HCT116 (cell line): ENCODE data around the gene CETP. TPM values are rescaled to one million over a fixed set of nuclear protein-coding genes. Genes with fewer than 3 reads are reported as not detected.

ENCODE experiments used
- ATAC-seq: fragments of 200-7000 bp; cut with Tn5 transposase; 2 replicates; pipeline ENCODE4 v1.9.1; 2020; ENCODE audit warnings: mild to moderate bottlenecking, moderate library complexity
- BruUV-seq: library from RNA; stranded (reverse); fragments of 400-500 nt; replicated peaks from 2 replicates; lab custom pipeline; 2021; lab: Mats Ljungman, UMichigan
- CTCF ChIA-PET: fragments of 300-600 bp; sonication (Branson Sonifier 250); formaldehyde crosslinking; loops from one replicate; lab custom pipeline; 2021; ENCODE audit warnings: antibody characterized with exemption; lab: Charles Lee
- POLR2A ChIA-PET: fragments of 300-600, 350-600 bp; sonication (Branson Sonifier 250); formaldehyde crosslinking; loops from one replicate; lab custom pipeline; 2021; ENCODE audit warnings: antibody characterized with exemption; lab: Charles Lee
- RAD21 ChIA-PET, 2 experiments: fragments of 300-600 bp; sonication (Branson Sonifier 250); formaldehyde crosslinking; loops; one replicate each; lab custom pipeline; 2023; ENCODE audit warnings: low total read pairs in 2 of 2; ENCODE audit not compliant: uncharacterized antibody in 2 of 2, unreplicated experiment in 2 of 2, low non-redundant PET in 1 of 2; lab: Charles Lee
- DNase-seq: peaks from one replicate; pipeline ENCODE4 v3.0.0-alpha.2; 2010; ENCODE audit warnings: low read depth, low spot score
- H2AFZ ChIP-seq: fragments of 200-600 bp; shearing (Covaris generic), sonication (generic); 2 replicates; pipeline ENCODE4 v1.6.1; 2017; ENCODE audit warnings: low read depth, mixed run types, mixed read lengths, antibody characterized with exemption, low read length; ENCODE audit not compliant: poor library complexity, severe bottlenecking
- H3K27ac ChIP-seq: 2 replicates; pipeline ENCODE4 v1.5.1; 2012; ENCODE audit warnings: low read depth, low read length
- H3K27me3 ChIP-seq: fragments of 200-600 bp; sonication (generic); 2 replicates; pipeline ENCODE4 v1.6.1; 2016; ENCODE audit warnings: mixed run types, low read length, mixed read lengths; ENCODE audit not compliant: insufficient read depth
- H3K36me3 ChIP-seq, 2 experiments: fragments of 200-500 bp in 1 of 2; fragments of 200-600 bp in 1 of 2; sonication (Bioruptor generic) in 1 of 2; sonication (generic) in 1 of 2; 2 replicates each; pipeline versions ENCODE4 v1.5.1 to v1.6.1; 2014 to 2016; ENCODE audit warnings: low read length in 2 of 2, inconsistent platforms in 1 of 2, mixed read lengths in 1 of 2, mixed run types in 1 of 2; ENCODE audit not compliant: insufficient read depth in 2 of 2, control insufficient read depth in 1 of 2
- H3K4me1 ChIP-seq, 2 experiments: fragments of 200-600 bp in 1 of 2; sonication (generic) in 1 of 2; 2 replicates each; pipeline versions ENCODE4 v1.5.1 to v1.6.1; 2012 to 2017; ENCODE audit warnings: low read length in 2 of 2, inconsistent platforms in 1 of 2, mild to moderate bottlenecking in 1 of 2, mixed read lengths in 1 of 2, mixed run types in 1 of 2, moderate library complexity in 1 of 2; ENCODE audit not compliant: insufficient read depth in 2 of 2, control insufficient read depth in 1 of 2
- H3K4me2 ChIP-seq: fragments of 200-600 bp; sonication (generic); 2 replicates; pipeline ENCODE4 v1.6.1; 2017; ENCODE audit warnings: mixed run types, low read length, mixed read lengths
- H3K4me3 ChIP-seq, 2 experiments: fragments of 200-600 bp in 1 of 2; sonication (generic) in 1 of 2; replicated peaks in 1 of 2; 2 replicates each; pipeline ENCODE4 v1.5.1; 2011 to 2016; ENCODE audit warnings: low read length in 2 of 2, control low read depth in 1 of 2, low read depth in 1 of 2, mild to moderate bottlenecking in 1 of 2, mixed read lengths in 1 of 2, mixed run types in 1 of 2
- H3K79me2 ChIP-seq: fragments of 200-600 bp; sonication (generic); 2 replicates; pipeline ENCODE4 v1.6.1; 2017; ENCODE audit warnings: mild to moderate bottlenecking, mixed run types, low read length, moderate library complexity, mixed read lengths; ENCODE audit not compliant: insufficient read depth
- H3K9ac ChIP-seq: fragments of 200-600 bp; sonication (generic); 2 replicates; pipeline ENCODE4 v1.6.1; 2016; ENCODE audit warnings: low read length, mixed read lengths
- H3K9me2 ChIP-seq: fragments of 200-600 bp; sonication (generic), shearing (Covaris generic); 2 replicates; pipeline ENCODE4 v1.6.1; 2017; ENCODE audit warnings: mixed run types, mild to moderate bottlenecking, moderate library complexity; ENCODE audit not compliant: insufficient read depth
- H3K9me3 ChIP-seq, 2 experiments: fragments of 200-500 bp in 1 of 2; fragments of 200-600 bp in 1 of 2; sonication (Bioruptor generic) in 1 of 2; sonication (generic) in 1 of 2; 2 replicates each; pipeline ENCODE4 v1.6.1; 2014 to 2017; ENCODE audit warnings: low read length in 2 of 2, mixed read lengths in 2 of 2, inconsistent platforms in 1 of 2, low read depth in 1 of 2, mild to moderate bottlenecking in 1 of 2, mixed run types in 1 of 2, moderate library complexity in 1 of 2; ENCODE audit not compliant: control insufficient read depth in 1 of 2, insufficient read depth in 1 of 2
- H4K20me1 ChIP-seq: fragments of 200-600 bp; sonication (generic), shearing (Covaris generic); 2 replicates; pipeline ENCODE4 v1.6.1; 2017; ENCODE audit warnings: mixed run types, mild to moderate bottlenecking, moderate library complexity; ENCODE audit not compliant: insufficient read depth
- CEBPB ChIP-seq: IDR thresholded peaks from 2 replicates; pipeline ENCODE4 v1.6.1; 2012; ENCODE audit warnings: low read depth
- EGR1 ChIP-seq: IDR thresholded peaks from 2 replicates; pipeline ENCODE4 v1.6.1; 2012; ENCODE audit warnings: low read depth
- ELF1 ChIP-seq: IDR thresholded peaks from 2 replicates; pipeline ENCODE4 v1.6.1; 2012; ENCODE audit warnings: low read depth, borderline replicate concordance
- EZH2 ChIP-seq: fragments of 200-600 bp; sonication (generic); IDR thresholded peaks from 2 replicates; pipeline ENCODE4 v1.6.1; 2017; ENCODE audit warnings: antibody characterized with exemption, mixed run types
- EZH2phosphoT487 ChIP-seq: fragments of 200-600 bp; IDR thresholded peaks from 2 replicates; pipeline ENCODE4 v1.6.1; 2018; ENCODE audit warnings: antibody characterized with exemption, borderline replicate concordance
- FOSL1 ChIP-seq: IDR thresholded peaks from 2 replicates; pipeline ENCODE4 v1.6.1; 2012; ENCODE audit warnings: low read depth
- POLR2A ChIP-seq: IDR thresholded peaks from 2 replicates; pipeline ENCODE4 v1.7.0; 2011; ENCODE audit warnings: borderline replicate concordance; ENCODE audit not compliant: insufficient read depth, insufficient read length; ENCODE audit errors: extremely low read depth
- POLR2AphosphoS5 ChIP-seq: IDR thresholded peaks from 2 replicates; pipeline ENCODE4 v1.6.1; 2011; ENCODE audit warnings: mild to moderate bottlenecking, low read depth, low read length, moderate library complexity
- REST ChIP-seq: IDR thresholded peaks from 2 replicates; pipeline ENCODE4 v1.6.1; 2012; ENCODE audit warnings: low read depth
- SP1 ChIP-seq: IDR thresholded peaks from 2 replicates; pipeline ENCODE4 v1.6.1; 2012; ENCODE audit warnings: low read depth
- SRF ChIP-seq: IDR thresholded peaks from 2 replicates; pipeline ENCODE4 v1.6.1; 2012; ENCODE audit warnings: low read depth
- TCF7L2 ChIP-seq: IDR thresholded peaks from 2 replicates; pipeline ENCODE4 v1.7.0; 2011; ENCODE audit warnings: borderline replicate concordance, inconsistent platforms; ENCODE audit not compliant: insufficient read depth, insufficient read length; ENCODE audit errors: extremely low read depth
- YY1 ChIP-seq: IDR thresholded peaks from 2 replicates; pipeline ENCODE4 v1.6.1; 2011; ENCODE audit warnings: low read length, low read depth, moderate library complexity, mild to moderate bottlenecking; ENCODE audit not compliant: insufficient replicate concordance; ENCODE audit errors: extremely low read depth
- ZNF274 ChIP-seq: fragments of 200-500 bp; sonication (Bioruptor generic); IDR thresholded peaks from 2 replicates; pipeline ENCODE4 v1.6.1; 2014; ENCODE audit warnings: mild to moderate bottlenecking, low read depth, low read length, inconsistent platforms
- intact Hi-C: fragments of 100-400 bp; cut with micrococcal nuclease; formaldehyde crosslinking; loops from 2 replicates; pipeline ENCODE4 v1.10.0; 2022
- total RNA-seq: library from RNA; stranded (reverse); gene quantifications from one replicate; pipeline ENCODE4 v1.2.1, GENCODE V29; 2021; ENCODE audit not compliant: unreplicated experiment
- TF ChIP-seq, protein P1 (sequence below): IDR thresholded peaks from 2 replicates; pipeline ENCODE4 v1.6.1; 2011; ENCODE audit warnings: mild to moderate bottlenecking, low read length, moderate library complexity; ENCODE audit not compliant: insufficient replicate concordance; ENCODE audit errors: extremely low read depth

CETP gene
- total RNA-seq, 1 experiment from 2014 or later, result not detected

DNA sequence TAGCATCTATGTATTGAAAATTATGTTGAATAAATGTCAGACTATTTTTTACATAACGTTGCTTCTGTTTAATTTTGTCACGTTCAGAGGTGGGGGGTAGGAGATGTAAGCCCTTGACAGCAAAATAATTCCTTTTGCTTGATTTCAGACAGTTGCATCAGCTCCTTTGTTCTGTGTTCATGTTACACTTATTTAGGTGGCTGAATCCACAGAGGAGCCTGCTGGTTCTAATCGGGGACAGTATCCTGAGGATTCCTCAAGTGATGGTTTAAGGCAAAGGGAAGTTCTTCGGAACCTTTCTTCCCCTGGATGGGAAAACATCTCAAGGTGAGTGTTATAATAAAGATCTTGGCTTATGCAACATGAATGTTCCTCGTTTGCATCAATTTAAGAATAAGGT lies 25.3 kb upstream of the CETP start:
- Histone ChIP-seq H2AFZ (no peak overlapping the region), H3K9ac (no peak overlapping the region), H3K9me2 (no peaks in the 10 kb centered on the region), H3K27ac (no peak overlapping the region), H3K4me1 (peaks cover under 1 to 13% of the 10 kb centered on the region in 2 experiments; a peak in 3 of 4 replicates), H3K4me2 (no peak overlapping the region), H3K36me3 (peaks cover 51 to 59% of the 10 kb centered on the region in 2 experiments), H3K4me3 (no peak overlapping the region), H3K79me2 (peaks cover 53% of the 10 kb centered on the region), H4K20me1 (peaks cover 10% of the 10 kb centered on the region; the same call in 1 of the 2 replicates), H3K27me3 (no peaks in the 10 kb centered on the region), H3K9me3 (no peaks in the 10 kb centered on the region)
- no peak for DNase-seq
- ATAC-seq, result no peak
- intact Hi-C loops, result loop anchor here (10.0 kb wide), 1 partner anchor 362 kb away; no protein-coding TSS in a partner anchor
- BruUV-seq, result no TSS peak
- TF ChIP-seq EGR1 (no peak), ELF1 (no peak), CEBPB (0 out of 2 replicates have a peak, but pooled peaks have one; percentile 20), FOSL1 (no peak), POLR2AphosphoS5 (peak; percentile 35; the same call in 1 of the 2 replicates)
- POLR2A ChIA-PET, result interaction anchor here (1.5 kb wide), 1 partner anchor 9 kb away, joined by 4 read pairs; no protein-coding TSS in a partner anchor
- RAD21 ChIA-PET, result no interaction called here
- CTCF ChIA-PET, result no interaction called here

- Histone ChIP-seq H3K9me3 (no peaks in the 10 kb centered on the region), H3K4me3 (no peak overlapping the region), H4K20me1 (peaks cover 10% of the 10 kb centered on the region; the same call in 1 of the 2 replicates), H2AFZ (no peak overlapping the region), H3K36me3 (peaks cover 55 to 64% of the 10 kb centered on the region in 2 experiments), H3K9ac (no peak overlapping the region), H3K4me1 (peaks cover 0 to 11% of the 10 kb centered on the region in 2 experiments; a peak in 2 of 4 replicates), H3K27me3 (no peaks in the 10 kb centered on the region), H3K9me2 (no peaks in the 10 kb centered on the region), H3K4me2 (no peak overlapping the region), H3K79me2 (peaks cover 53% of the 10 kb centered on the region), H3K27ac (no peak overlapping the region)
- ChIA-PET CTCF (no interaction called here), POLR2A (interaction anchor here (1.5 kb wide), 1 partner anchor 9 kb away, joined by 4 read pairs; no protein-coding TSS in a partner anchor), RAD21 (no interaction called here)
- ATAC-seq (no peak), DNase-seq (no peak)
- intact Hi-C loops, result loop anchor here (10.0 kb wide), 1 partner anchor 362 kb away; no protein-coding TSS in a partner anchor
- no TSS peak for BruUV-seq
- no peak for TF ChIP-seq YY1
- TF ChIP-seq, protein P1, sequence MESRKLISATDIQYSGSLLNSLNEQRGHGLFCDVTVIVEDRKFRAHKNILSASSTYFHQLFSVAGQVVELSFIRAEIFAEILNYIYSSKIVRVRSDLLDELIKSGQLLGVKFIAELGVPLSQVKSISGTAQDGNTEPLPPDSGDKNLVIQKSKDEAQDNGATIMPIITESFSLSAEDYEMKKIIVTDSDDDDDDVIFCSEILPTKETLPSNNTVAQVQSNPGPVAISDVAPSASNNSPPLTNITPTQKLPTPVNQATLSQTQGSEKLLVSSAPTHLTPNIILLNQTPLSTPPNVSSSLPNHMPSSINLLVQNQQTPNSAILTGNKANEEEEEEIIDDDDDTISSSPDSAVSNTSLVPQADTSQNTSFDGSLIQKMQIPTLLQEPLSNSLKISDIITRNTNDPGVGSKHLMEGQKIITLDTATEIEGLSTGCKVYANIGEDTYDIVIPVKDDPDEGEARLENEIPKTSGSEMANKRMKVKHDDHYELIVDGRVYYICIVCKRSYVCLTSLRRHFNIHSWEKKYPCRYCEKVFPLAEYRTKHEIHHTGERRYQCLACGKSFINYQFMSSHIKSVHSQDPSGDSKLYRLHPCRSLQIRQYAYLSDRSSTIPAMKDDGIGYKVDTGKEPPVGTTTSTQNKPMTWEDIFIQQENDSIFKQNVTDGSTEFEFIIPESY, result no peak
- TF ChIP-seq SP1, result no peak
- TF ChIP-seq TCF7L2, result no peak
- TF ChIP-seq SRF, result no peak
- TF ChIP-seq REST, result no peak
- no peak for TF ChIP-seq ZNF274
- no peak for TF ChIP-seq ELF1
- no peak for TF ChIP-seq EZH2
- no peak for TF ChIP-seq POLR2A
- no peak for TF ChIP-seq EZH2phosphoT487
- TF ChIP-seq CEBPB, result no peak
Measured at GRCh38 chr16:56936950-56937349, 24.8 kb upstream of the CETP start.
